CD14-positive monocyte (primary cell): ENCODE data around the gene LRCH1. TPM values are rescaled to one million over a fixed set of nuclear protein-coding genes. Genes with fewer than 3 reads are reported as not detected.

Experiments
- DNase-seq, 3 donors: peaks; one replicate each; pipeline ENCODE4 v3.0.0-alpha.2; 2011 to 2022
- H2AFZ ChIP-seq: 2 replicates; pipeline ENCODE4 v1.6.0; 2012; ENCODE audit warnings: mild to moderate bottlenecking, low read depth, low read length, inconsistent platforms; ENCODE audit not compliant: insufficient read depth, poor library complexity, severe bottlenecking
- H3K27ac ChIP-seq, 2 donors: 1 replicate in 1 of 2; 2 replicates in 1 of 2; pipeline ENCODE4 v1.5.1; 2012 to 2013; ENCODE audit warnings: low read length in 2 of 2, control low read depth in 1 of 2, inconsistent platforms in 1 of 2, low read depth in 1 of 2, mild to moderate bottlenecking in 1 of 2
- H3K27me3 ChIP-seq, 2 donors: one replicate each; pipeline versions ENCODE4 v1.6.0 to v1.6.1; 2011 to 2013; ENCODE audit warnings: low read length in 2 of 2; ENCODE audit not compliant: control insufficient read depth in 2 of 2, insufficient read depth in 2 of 2
- H3K36me3 ChIP-seq, 2 donors: replicated peaks in 1 of 2; 1 replicate in 1 of 2; 2 replicates in 1 of 2; pipeline versions ENCODE4 v1.5.1 to v1.6.1; 2012 to 2013; ENCODE audit warnings: low read length in 2 of 2, control low read depth in 1 of 2, inconsistent platforms in 1 of 2, mild to moderate bottlenecking in 1 of 2; ENCODE audit not compliant: insufficient read depth in 2 of 2, control insufficient read depth in 1 of 2
- H3K4me1 ChIP-seq, 2 donors: 1 replicate in 1 of 2; 2 replicates in 1 of 2; pipeline versions ENCODE4 v1.5.1 to v1.6.1; 2012 to 2013; ENCODE audit warnings: low read length in 2 of 2, control low read depth in 1 of 2, inconsistent platforms in 1 of 2, mild to moderate bottlenecking in 1 of 2, moderate library complexity in 1 of 2; ENCODE audit not compliant: insufficient read depth in 2 of 2, control insufficient read depth in 1 of 2
- H3K4me2 ChIP-seq: replicated peaks from 2 replicates; pipeline ENCODE3; 2012; ENCODE audit warnings: low read length, moderate library complexity, mild to moderate bottlenecking; ENCODE audit not compliant: poor library complexity, severe bottlenecking; ENCODE audit errors: extremely low read depth
- H3K4me3 ChIP-seq, 3 experiments: fragments of 200-600 bp in 1 of 3; sonication (generic) in 1 of 3; replicated peaks in 1 of 3; 1 replicate in 2 of 3; 2 replicates in 1 of 3; pipeline ENCODE4 v1.5.1; 2011 to 2013; ENCODE audit warnings: low read length in 3 of 3, mild to moderate bottlenecking in 3 of 3, control low read depth in 2 of 3, low read depth in 2 of 3, inconsistent platforms in 1 of 3, moderate library complexity in 1 of 3
- H3K79me2 ChIP-seq: 2 replicates; pipeline ENCODE4 v1.6.0; 2012; ENCODE audit warnings: mild to moderate bottlenecking, control low read depth, inconsistent platforms, low read length, moderate library complexity; ENCODE audit not compliant: insufficient read depth
- H3K9ac ChIP-seq: 2 replicates; pipeline ENCODE4 v1.6.0; 2017; ENCODE audit warnings: low read length, mild to moderate bottlenecking; ENCODE audit not compliant: insufficient read depth, poor library complexity, severe bottlenecking
- H3K9me3 ChIP-seq, 2 donors: replicated peaks in 1 of 2; 1 replicate in 1 of 2; 2 replicates in 1 of 2; pipeline versions ENCODE4 v1.5.1 to v1.6.1; 2012 to 2013; ENCODE audit warnings: low read length in 2 of 2, control low read depth in 1 of 2; ENCODE audit not compliant: control insufficient read depth in 1 of 2, insufficient read depth in 1 of 2
- H4K20me1 ChIP-seq: 2 replicates; pipeline ENCODE4 v1.6.0; 2012; ENCODE audit warnings: mild to moderate bottlenecking, low read length, control low read depth, moderate library complexity; ENCODE audit not compliant: insufficient read depth
- H3K27ac Mint-ChIP-seq, 7 donors: one replicate each; pipeline ENCODE4 v1.8.0; 2020; ENCODE audit warnings: mild to moderate bottlenecking in 7 of 7, mixed read lengths in 7 of 7, moderate library complexity in 6 of 7, inconsistent platforms in 2 of 7
- H3K27me3 Mint-ChIP-seq, 3 donors: one replicate each; pipeline ENCODE4 v1.8.0; 2021 to 2022; ENCODE audit warnings: low read depth in 3 of 3, mild to moderate bottlenecking in 3 of 3, mixed read lengths in 3 of 3, moderate library complexity in 3 of 3, inconsistent platforms in 1 of 3
- H3K36me3 Mint-ChIP-seq, 2 donors: one replicate each; pipeline ENCODE4 v1.8.0; 2020; ENCODE audit warnings: mixed read lengths in 2 of 2, inconsistent platforms in 1 of 2, mild to moderate bottlenecking in 1 of 2
- H3K4me1 Mint-ChIP-seq: one replicate; pipeline ENCODE4 v1.8.0; 2020; ENCODE audit warnings: mild to moderate bottlenecking, mixed read lengths
- H3K4me3 Mint-ChIP-seq, 2 donors: one replicate each; pipeline ENCODE4 v1.8.0; 2020; ENCODE audit warnings: mild to moderate bottlenecking in 2 of 2, mixed read lengths in 2 of 2, moderate library complexity in 1 of 2
- H3K9me3 Mint-ChIP-seq, 7 donors: one replicate each; pipeline ENCODE4 v1.8.0; 2020 to 2022; ENCODE audit warnings: mixed read lengths in 7 of 7, mild to moderate bottlenecking in 6 of 7, moderate library complexity in 6 of 7, inconsistent platforms in 2 of 7
- WGBS: methylation state at CpG from one replicate; pipeline ENCODE4 v1.1.5; 2013; ENCODE audit warnings: missing lambda C conversion rate; ENCODE audit not compliant: insufficient coverage; 5-methylcytosine and 5-hydroxymethylcytosine counted together
- intact Hi-C, 2 donors: fragments of 100-400 bp; cut with micrococcal nuclease; formaldehyde crosslinking; loops; one replicate each; pipeline versions ENCODE4 v1.15.0 to v1.15.1; 2023
- polyA plus RNA-seq, 3 donors: library from polyadenylated mRNA; depleted of rRNA in 1 of 3; unstranded in 2 of 3; stranded (reverse) in 1 of 3; fragments of 300-500 nt in 2 of 3; fragments of >200 nt in 1 of 3; fragmentation: Illumina TruSeq in 2 of 3; gene quantifications; 1 replicate in 2 of 3; 2 replicates in 1 of 3; pipeline ENCODE4 v1.2.3, GENCODE V29; 2012 to 2021
- TF ChIP-seq, protein P1 (sequence below): fragments of 200-600 bp; IDR thresholded peaks from one replicate; pipeline ENCODE4 v1.8.0; 2022; ENCODE audit warnings: antibody characterized with exemption, mild to moderate bottlenecking

LRCH1 gene
- polyA plus RNA-seq, 3 donors = 0.88 to 7.1 (median 2.1) TPM

DNA sequence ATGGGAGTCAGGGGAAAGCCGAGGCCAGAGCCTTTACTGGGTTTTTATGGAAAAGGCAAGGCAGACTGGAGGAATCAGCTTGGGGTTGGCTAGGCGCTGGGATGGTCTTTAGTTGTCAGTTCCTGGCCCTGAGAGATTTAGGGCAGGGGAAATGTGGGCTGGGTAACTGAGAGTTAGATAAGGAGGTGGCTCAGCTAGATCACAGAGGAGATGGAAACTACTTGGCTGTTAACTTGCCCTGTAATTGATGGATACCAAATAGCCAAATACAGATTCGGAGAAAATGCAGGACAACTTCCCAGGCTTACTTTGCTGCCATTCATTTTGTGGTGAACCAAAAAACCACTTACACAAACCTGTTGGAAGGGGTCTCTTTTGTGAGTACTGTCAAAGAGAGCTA lies 54.0 kb downstream of the LRCH1 start:
- no peak overlapping the region for H3K9ac ChIP-seq
- peaks cover 47% of the 10 kb centered on the region for H4K20me1 ChIP-seq
- no peaks in the 10 kb centered on the region for H3K36me3 ChIP-seq
- peak overlapping the region; percentile 54 for H3K4me2 ChIP-seq
- Mint-ChIP-seq H3K4me3 (peak overlapping the region; percentile 39 to 57), H3K27ac (peak overlapping the region; percentile 81 to 94 (median 88)), H3K9me3 (no peaks in the 10 kb centered on the region), H3K36me3 (peaks cover 0 to 3% of the 10 kb centered on the region in 2 donors), H3K27me3 (peaks cover 0 to 3% (median 0%) of the 10 kb centered on the region in 3 donors), H3K4me1 (peaks cover 47% of the 10 kb centered on the region)
- DNase-seq = no peak
- peak overlapping the region in 1 of 2 donors; percentile 54 for H3K27ac ChIP-seq
- TF ChIP-seq, protein P1, sequence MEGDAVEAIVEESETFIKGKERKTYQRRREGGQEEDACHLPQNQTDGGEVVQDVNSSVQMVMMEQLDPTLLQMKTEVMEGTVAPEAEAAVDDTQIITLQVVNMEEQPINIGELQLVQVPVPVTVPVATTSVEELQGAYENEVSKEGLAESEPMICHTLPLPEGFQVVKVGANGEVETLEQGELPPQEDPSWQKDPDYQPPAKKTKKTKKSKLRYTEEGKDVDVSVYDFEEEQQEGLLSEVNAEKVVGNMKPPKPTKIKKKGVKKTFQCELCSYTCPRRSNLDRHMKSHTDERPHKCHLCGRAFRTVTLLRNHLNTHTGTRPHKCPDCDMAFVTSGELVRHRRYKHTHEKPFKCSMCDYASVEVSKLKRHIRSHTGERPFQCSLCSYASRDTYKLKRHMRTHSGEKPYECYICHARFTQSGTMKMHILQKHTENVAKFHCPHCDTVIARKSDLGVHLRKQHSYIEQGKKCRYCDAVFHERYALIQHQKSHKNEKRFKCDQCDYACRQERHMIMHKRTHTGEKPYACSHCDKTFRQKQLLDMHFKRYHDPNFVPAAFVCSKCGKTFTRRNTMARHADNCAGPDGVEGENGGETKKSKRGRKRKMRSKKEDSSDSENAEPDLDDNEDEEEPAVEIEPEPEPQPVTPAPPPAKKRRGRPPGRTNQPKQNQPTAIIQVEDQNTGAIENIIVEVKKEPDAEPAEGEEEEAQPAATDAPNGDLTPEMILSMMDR = no peak
- 48% methylated on average over 2 of the region's 3 CpGs for WGBS
- intact Hi-C loops = loop anchor here in 1 of 2 donors (5.0 kb wide), 1 partner anchor 55 kb away; the partner anchor contains the start of gene LRCH1
- H3K4me1 ChIP-seq = peaks cover 24 to 30% of the 10 kb centered on the region in 2 donors
- peak overlapping the region in 1 of 3 experiments; percentile 37 for H3K4me3 ChIP-seq
- no peaks in the 10 kb centered on the region for H3K27me3 ChIP-seq
- no peak overlapping the region for H2AFZ ChIP-seq
- peaks cover 79% of the 10 kb centered on the region for H3K79me2 ChIP-seq
- H3K9me3 ChIP-seq = no peaks in the 10 kb centered on the region

DNA sequence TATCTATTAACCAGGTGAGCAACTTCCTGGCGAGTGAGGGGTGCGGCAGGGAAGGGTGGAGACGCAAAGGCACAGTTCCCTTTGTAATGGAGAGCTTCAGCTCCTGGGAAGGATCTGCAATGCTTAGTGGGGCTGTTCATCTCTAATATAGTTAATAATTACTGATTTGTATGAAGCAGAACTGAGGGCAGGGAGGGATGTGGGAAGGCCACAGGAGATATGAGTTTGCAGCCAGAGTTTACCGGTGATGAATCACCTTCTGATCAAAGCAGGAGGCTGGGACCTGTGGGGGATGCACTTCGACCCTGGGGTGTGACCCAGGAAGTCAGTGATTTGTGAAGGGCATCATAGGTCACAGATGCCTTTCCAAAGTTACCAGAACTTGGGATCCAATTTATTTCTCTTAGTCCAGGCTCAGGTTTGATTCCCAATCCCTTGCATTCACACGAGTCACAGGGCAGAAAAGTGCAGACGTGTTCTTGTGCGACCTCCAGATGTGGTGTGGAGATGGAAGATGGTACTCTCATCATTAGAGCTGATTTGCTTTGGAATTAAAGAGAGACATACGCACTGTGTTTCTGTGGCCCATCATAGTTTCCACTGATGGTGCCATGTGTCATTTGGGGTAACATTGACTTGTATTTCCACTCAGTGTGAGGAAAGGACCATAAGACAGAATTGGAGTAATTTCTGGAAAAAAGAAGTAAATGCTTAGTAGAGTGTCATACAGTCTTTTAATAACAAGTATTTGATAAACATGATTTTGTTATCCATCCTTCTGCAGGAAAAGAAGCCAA lies 55.0 kb downstream of the LRCH1 start:
- no peaks in the 10 kb centered on the region for H3K9me3 ChIP-seq
- no peak overlapping the region for H3K4me3 ChIP-seq
- H3K4me3 Mint-ChIP-seq = no peak overlapping the region
- WGBS = 77% methylated on average over 6 of the region's 9 CpGs
- no peak overlapping the region for H3K27ac ChIP-seq
- no peaks in the 10 kb centered on the region for H3K9me3 Mint-ChIP-seq
- no peak overlapping the region for H3K9ac ChIP-seq
- no peak for DNase-seq
- H4K20me1 ChIP-seq = peaks cover 55% of the 10 kb centered on the region
- peaks cover 0 to 3% of the 10 kb centered on the region in 2 donors for H3K36me3 Mint-ChIP-seq
- peaks cover 0 to 3% (median 0%) of the 10 kb centered on the region in 3 donors for H3K27me3 Mint-ChIP-seq
- peaks cover 52% of the 10 kb centered on the region for H3K4me1 Mint-ChIP-seq
- TF ChIP-seq, protein P1 = no peak
- no peaks in the 10 kb centered on the region for H3K36me3 ChIP-seq
- no peaks in the 10 kb centered on the region for H3K27me3 ChIP-seq
- H3K27ac Mint-ChIP-seq = peak overlapping the region in 4 of 7 donors; percentile 39 to 65 (median 54)
- H3K79me2 ChIP-seq = peaks cover 75% of the 10 kb centered on the region
- H2AFZ ChIP-seq = no peak overlapping the region
- intact Hi-C loops = loop anchor here in 1 of 2 donors (5.0 kb wide), 1 partner anchor 56 kb away; the partner anchor contains the start of gene LRCH1
- H3K4me2 ChIP-seq = no peak overlapping the region
- H3K4me1 ChIP-seq = peaks cover 27 to 36% of the 10 kb centered on the region in 2 donors
